ENCODE results near the gene BATF2. TPM values are rescaled to one million over a fixed set of nuclear protein-coding genes. Genes with fewer than 3 reads are reported as not detected.
A peak's percentile ranks its signal among the peaks of the same experiment; 100 is the strongest.
"Not testable (repeated sequence)": the region's sequence is repeated elsewhere in the genome, so short reads cannot be mapped to it uniquely, and the experiment has no call there.

The BATF2 gene
- total and polyA plus RNA-seq, 2 donors = 0.85 to 5.8 TPM

DNA sequence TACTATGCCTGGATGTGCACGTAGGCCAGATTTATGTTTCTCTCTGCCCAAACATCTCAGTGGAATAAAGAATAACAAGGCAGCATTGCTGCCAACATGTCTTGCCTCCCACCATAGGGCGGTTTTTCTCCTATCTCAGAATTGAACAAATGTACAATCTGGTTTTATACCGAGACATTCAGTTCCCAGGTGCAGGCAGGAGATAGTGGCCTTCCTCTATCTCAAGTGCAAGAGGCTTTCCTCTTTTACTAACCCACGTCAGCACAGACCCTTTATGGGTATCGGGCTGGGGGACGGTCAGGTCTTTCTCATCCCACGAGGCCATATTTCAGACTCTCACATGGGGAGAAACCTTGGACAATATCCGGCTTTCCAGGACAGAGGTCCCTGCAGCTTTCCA is 26.7 kb upstream of the BATF2 start:
- H3K4me1 ChIP-seq (ENCODE audit: insufficient read depth); DNase-seq (ENCODE audit: extremely low spot score); H3K27ac ChIP-seq (ENCODE audit: low read depth); H3K4me3 ChIP-seq (ENCODE audit: low read depth, low read length); H3K36me3 ChIP-seq (ENCODE audit: insufficient read depth): not testable (repeated sequence)
- 75% methylated on average over 8 of the region's 8 CpGs for WGBS

- no peak for DNase-seq (ENCODE audit: extremely low spot score)
- H3K36me3 ChIP-seq (ENCODE audit: insufficient read depth) = peaks cover 3% of the 10 kb centered on the region
Measured at GRCh38 chr11:65021509-65021908, 24.7 kb upstream of the BATF2 start.

DNA sequence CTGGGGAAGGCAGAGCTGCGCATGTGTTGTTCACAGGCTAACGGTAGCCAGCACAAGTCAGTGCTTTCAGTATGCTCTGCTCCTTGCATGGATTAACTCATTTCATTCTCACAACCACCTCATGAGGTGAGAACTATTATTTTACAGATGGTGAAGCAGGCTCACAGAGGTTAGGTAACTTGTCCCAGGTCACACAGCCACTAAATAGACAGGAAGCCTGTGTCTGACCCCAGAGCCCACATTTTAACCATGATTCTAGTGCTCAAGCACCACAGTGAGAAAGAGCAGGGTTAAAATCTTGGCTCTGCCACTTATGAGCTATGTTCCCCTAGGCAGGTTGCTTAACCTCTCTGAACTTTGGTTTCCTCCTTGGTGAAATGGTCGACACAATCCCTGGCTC is 24.2 kb upstream of the BATF2 start:
- Histone ChIP-seq H3K4me3 (ENCODE audit: low read depth, low read length) (no peak overlapping the region), H3K27ac (ENCODE audit: low read depth) (no peak overlapping the region), H3K36me3 (ENCODE audit: insufficient read depth) (peaks cover 3% of the 10 kb centered on the region), H3K4me1 (ENCODE audit: insufficient read depth) (no peaks in the 10 kb centered on the region)
- WGBS = 83% methylated on average over 3 of the region's 3 CpGs
- no peak for DNase-seq (ENCODE audit: extremely low spot score)

More at GRCh38 chr11:65021509-65021908, 24.7 kb upstream of the BATF2 start:
- whole genome bisulfite sequencing = 93% methylated on average over 11 of the region's 11 CpGs
- Histone ChIP-seq H3K4me3 (ENCODE audit: low read depth, low read length) (no peak overlapping the region), H3K27ac (ENCODE audit: low read depth) (no peak overlapping the region), H3K4me1 (ENCODE audit: insufficient read depth) (no peaks in the 10 kb centered on the region)

DNA sequence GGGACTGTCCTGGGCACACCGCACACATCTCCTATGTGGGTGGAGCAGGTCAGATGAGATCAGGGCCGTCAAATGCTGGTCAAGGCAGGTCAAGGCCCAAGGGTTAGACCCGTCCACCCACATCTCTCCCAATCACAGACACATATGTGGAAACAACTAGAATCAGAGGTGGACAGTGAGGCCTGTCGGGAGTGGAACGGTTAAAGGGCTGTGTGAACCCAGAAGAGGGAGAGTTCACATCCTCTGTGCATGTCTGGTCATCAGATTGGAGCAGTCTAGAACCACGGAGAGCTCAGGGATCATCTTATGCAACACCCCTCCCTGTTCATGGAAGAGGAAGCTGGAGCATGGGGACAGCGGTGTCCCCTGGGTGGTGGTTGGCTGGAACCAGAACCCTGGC is 23.1 kb upstream of the BATF2 start:
- no peak for DNase-seq (ENCODE audit: extremely low spot score)
- no peak overlapping the region for H3K27ac ChIP-seq (ENCODE audit: low read depth)
- H3K4me1 ChIP-seq (ENCODE audit: insufficient read depth) = no peaks in the 10 kb centered on the region
- H3K36me3 ChIP-seq (ENCODE audit: insufficient read depth) = peaks cover 3% of the 10 kb centered on the region
- no peak overlapping the region for H3K4me3 ChIP-seq (ENCODE audit: low read depth, low read length)
- WGBS = 84% methylated on average over 7 of the region's 7 CpGs

DNA sequence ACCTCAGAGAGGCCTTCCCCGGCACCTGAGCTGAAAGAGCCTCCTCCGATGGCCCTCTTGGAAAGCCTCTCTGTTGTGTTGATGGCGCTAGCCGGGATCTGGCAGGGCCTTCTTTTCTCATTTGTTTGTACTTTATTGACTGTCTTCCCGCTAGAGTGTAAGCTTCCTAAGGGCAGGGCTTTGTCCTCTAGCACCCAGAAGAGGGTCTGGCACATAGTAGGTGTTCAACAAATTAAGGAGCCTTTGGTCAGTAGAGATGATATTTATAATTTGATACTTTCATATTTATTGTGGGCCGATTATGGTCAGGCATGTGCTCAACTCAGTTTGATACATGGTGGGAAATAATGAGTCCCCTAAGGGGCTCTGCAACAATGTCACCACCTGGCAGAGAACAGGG is 21.2 kb upstream of the BATF2 start:
- Histone ChIP-seq H3K4me1 (ENCODE audit: insufficient read depth) (no peaks in the 10 kb centered on the region), H3K4me3 (ENCODE audit: low read depth, low read length) (no peak overlapping the region), H3K27ac (ENCODE audit: low read depth) (no peak overlapping the region), H3K36me3 (ENCODE audit: insufficient read depth) (peaks cover 3% of the 10 kb centered on the region)
- 97% methylated on average over 6 of the region's 6 CpGs for WGBS
- DNase-seq (ENCODE audit: extremely low spot score) = no peak

DNA sequence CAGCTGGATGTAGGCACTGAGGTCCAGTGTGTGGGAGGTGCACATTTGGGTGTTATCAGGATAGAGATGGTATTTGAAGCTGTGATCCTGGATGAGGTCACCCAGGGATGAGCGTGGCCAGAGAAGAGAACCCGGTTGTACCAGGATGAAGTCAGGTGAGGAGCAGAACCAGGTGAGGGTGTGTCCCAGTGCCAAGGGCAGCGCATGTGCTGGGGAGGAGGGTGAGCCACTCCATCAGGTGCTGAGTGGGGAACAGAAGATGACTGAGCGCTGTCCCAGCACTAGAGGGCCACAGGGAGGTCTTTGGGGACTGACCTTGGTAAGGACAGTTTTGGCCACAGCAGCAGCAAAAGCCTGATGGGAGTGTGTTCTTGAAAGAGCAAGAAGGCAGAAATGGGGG is 19.9 kb upstream of the BATF2 start:
- Histone ChIP-seq H3K4me1 (ENCODE audit: insufficient read depth) (no peaks in the 10 kb centered on the region), H3K4me3 (ENCODE audit: low read depth, low read length) (no peak overlapping the region), H3K27ac (ENCODE audit: low read depth) (no peak overlapping the region), H3K36me3 (ENCODE audit: insufficient read depth) (peaks cover 1% of the 10 kb centered on the region)
- 92% methylated on average over 4 of the region's 4 CpGs for WGBS
- DNase-seq (ENCODE audit: extremely low spot score) = no peak

- no peaks in the 10 kb centered on the region for H3K4me1 ChIP-seq (ENCODE audit: insufficient read depth)
- H3K4me3 ChIP-seq (ENCODE audit: low read depth, low read length) = peak overlapping the region; percentile 79
- DNase-seq (ENCODE audit: extremely low spot score) = no peak
- H3K27ac ChIP-seq (ENCODE audit: low read depth) = peak overlapping the region; percentile 93
- WGBS = 30% methylated on average over 23 of the region's 23 CpGs
- no peaks in the 10 kb centered on the region for H3K36me3 ChIP-seq (ENCODE audit: insufficient read depth)
Measured at GRCh38 chr11:65014726-65015227, 18.0 kb upstream of the BATF2 start.

GRCh38 chr11:65013888-65014725 is 17.3 kb upstream of the BATF2 start, which contains the start of gene ARL2:
ARL2 (plus strand) TSS chr11:65014160; CDS start chr11:65014208, 48 bp downstream.
- Histone ChIP-seq H3K4me3 (ENCODE audit: low read depth, low read length) (peak within 1 kb of the TSS; percentile 79), H3K27ac (ENCODE audit: low read depth) (peak within 1 kb of the TSS; percentile 93), H3K36me3 (ENCODE audit: insufficient read depth) (no peaks in the 10 kb centered on the region), H3K4me1 (ENCODE audit: insufficient read depth) (no peaks in the 10 kb centered on the region)
- DNase-seq (ENCODE audit: extremely low spot score) = peak; percentile 75
- WGBS = under 1% methylated on average over 96 of the region's 96 CpGs

- WGBS = 10% methylated on average over 22 of the region's 22 CpGs
Measured at GRCh38 chr11:65013130-65013887, 16.5 kb upstream of the BATF2 start.

DNA sequence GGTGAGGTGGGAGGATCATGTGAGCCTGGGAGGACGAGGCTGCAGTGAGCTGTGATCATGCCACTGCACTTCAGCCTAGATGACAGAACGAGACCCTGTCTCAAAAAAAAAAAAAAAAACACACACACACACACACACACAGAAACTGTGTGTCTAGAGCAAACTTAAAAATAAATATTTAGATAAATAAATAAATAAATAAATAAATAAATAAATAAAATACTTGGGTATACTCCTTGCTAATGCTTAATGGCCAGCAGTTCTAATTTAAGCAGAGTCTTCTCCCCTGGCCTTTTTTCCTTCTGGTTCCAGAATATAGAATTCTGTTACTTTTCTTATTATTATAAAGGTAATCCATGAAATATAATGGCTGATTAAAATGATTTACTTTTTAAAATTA is 12.1 kb upstream of the BATF2 start:
- DNase-seq (ENCODE audit: extremely low spot score) = no peak
- no peaks in the 10 kb centered on the region for H3K4me1 ChIP-seq (ENCODE audit: insufficient read depth)
- H3K4me3 ChIP-seq (ENCODE audit: low read depth, low read length) = no peak overlapping the region
- no peaks in the 10 kb centered on the region for H3K36me3 ChIP-seq (ENCODE audit: insufficient read depth)
- H3K27ac ChIP-seq (ENCODE audit: low read depth) = no peak overlapping the region
- 83% methylated on average over 2 of the region's 2 CpGs for WGBS

More at GRCh38 chr11:65013130-65013887, 16.5 kb upstream of the BATF2 start:
- no peaks in the 10 kb centered on the region for H3K4me1 ChIP-seq (ENCODE audit: insufficient read depth)
- peak; percentile 79 for DNase-seq (ENCODE audit: extremely low spot score)
- no peaks in the 10 kb centered on the region for H3K36me3 ChIP-seq (ENCODE audit: insufficient read depth)
- peak overlapping the region; percentile 79 for H3K4me3 ChIP-seq (ENCODE audit: low read depth, low read length)
- peak overlapping the region; percentile 93 for H3K27ac ChIP-seq (ENCODE audit: low read depth)

DNA sequence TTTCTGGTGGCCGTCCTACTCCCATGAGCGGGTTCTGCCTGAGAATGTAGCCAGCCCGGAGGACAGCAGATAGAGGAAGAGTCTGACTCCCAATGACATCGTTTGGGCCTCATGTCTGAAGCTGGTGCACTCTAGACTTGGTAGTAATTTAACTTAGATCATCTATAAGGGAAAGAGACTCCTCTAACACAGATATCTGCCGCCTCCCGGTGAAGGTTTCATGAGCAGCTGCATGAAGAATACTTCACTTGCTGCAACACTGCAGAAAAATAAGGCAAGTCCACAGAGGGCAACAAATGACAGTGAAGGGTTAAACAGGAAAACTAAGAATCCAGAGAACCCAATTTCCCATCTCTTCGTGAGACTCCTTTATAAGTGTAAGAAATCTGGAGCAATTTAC is 11.2 kb upstream of the BATF2 start:
- 74% methylated on average over 7 of the region's 7 CpGs for WGBS
- H3K36me3 ChIP-seq (ENCODE audit: insufficient read depth) = no peaks in the 10 kb centered on the region
- no peak overlapping the region for H3K4me3 ChIP-seq (ENCODE audit: low read depth, low read length)
- DNase-seq (ENCODE audit: extremely low spot score) = no peak
- no peaks in the 10 kb centered on the region for H3K4me1 ChIP-seq (ENCODE audit: insufficient read depth)
- H3K27ac ChIP-seq (ENCODE audit: low read depth) = no peak overlapping the region

DNA sequence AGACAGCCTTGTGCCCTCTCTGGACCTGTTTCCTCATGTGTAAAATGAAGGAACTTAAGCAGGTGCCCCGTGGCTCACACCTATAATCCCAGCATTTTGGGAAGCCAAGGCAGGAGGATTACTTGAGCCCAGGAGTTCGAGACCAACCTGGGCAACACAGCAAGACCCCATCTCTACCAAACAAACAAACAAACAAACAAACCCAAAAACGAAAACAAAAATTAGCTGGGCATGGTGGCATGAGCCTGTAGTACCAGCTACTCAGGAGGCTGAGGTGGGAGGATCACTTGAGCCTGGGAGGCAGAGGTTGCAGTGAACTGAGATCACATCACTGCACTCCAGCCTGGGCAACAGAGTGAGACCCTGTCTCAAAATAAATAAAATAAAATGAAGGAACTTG is 7.2 kb upstream of the BATF2 start:
- DNase-seq (ENCODE audit: extremely low spot score); H3K36me3 ChIP-seq (ENCODE audit: insufficient read depth); H3K27ac ChIP-seq (ENCODE audit: low read depth); H3K4me1 ChIP-seq (ENCODE audit: insufficient read depth); H3K4me3 ChIP-seq (ENCODE audit: low read depth, low read length): not testable (repeated sequence)
- 56% methylated on average over 3 of the region's 3 CpGs for WGBS

DNA sequence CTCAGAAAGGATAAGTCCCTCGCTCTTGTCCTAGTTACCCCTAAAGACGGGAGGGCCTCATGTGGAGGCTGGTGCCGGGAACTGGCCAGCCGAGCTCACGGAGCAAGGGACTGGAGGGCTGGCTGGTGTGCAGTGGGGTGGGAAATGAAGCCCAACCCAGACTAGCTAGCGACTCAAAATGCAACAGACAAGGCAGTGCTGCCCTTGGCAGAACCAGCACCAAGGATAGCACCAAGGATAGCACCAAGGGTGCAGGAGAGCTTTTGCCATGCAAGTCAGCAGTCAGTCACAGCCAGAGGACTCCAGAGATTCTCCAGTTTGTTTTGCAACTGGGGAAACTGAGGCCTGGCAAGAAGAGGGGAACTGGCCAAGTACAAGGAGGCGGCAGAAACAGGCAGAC is 6.5 kb upstream of the BATF2 start:
- WGBS = 60% methylated on average over 7 of the region's 7 CpGs
- Histone ChIP-seq H3K4me1 (ENCODE audit: insufficient read depth) (no peaks in the 10 kb centered on the region), H3K27ac (ENCODE audit: low read depth) (no peak overlapping the region), H3K4me3 (ENCODE audit: low read depth, low read length) (no peak overlapping the region), H3K36me3 (ENCODE audit: insufficient read depth) (no peaks in the 10 kb centered on the region)
- DNase-seq (ENCODE audit: extremely low spot score) = no peak

DNA sequence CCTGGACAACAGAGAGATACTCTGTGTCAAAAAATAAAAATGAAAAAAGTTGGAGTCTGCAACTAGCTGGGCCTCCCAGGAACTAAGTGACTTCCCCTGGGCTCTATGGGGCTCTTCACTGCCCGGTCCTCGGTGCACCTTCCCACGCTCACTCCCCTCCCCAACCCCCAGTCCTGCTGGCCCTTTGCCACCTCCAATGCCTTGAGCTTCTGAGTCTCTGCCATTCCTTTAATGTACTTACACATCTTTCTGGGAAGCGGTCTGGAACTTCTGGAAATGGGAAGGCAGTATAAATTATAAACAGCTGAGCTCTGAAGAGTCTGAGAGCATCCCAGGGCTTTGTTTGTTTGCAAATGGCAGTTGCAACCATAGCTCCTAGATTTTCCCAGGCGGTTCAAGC is 5.9 kb upstream of the BATF2 start:
- DNase-seq (ENCODE audit: extremely low spot score) = no peak
- 55% methylated on average over 5 of the region's 5 CpGs for WGBS
- Histone ChIP-seq H3K4me1 (ENCODE audit: insufficient read depth) (no peaks in the 10 kb centered on the region), H3K36me3 (ENCODE audit: insufficient read depth) (no peaks in the 10 kb centered on the region), H3K4me3 (ENCODE audit: low read depth, low read length) (no peak overlapping the region), H3K27ac (ENCODE audit: low read depth) (no peak overlapping the region)

Data from urinary bladder (tissue), 4 donors.